ENCODE results near the gene THSD7A. TPM values are rescaled to one million over a fixed set of nuclear protein-coding genes. Genes with fewer than 3 reads are reported as not detected.

THSD7A gene
- total and polyA plus RNA-seq, 2 donors = 0.50 to 1.5 TPM

DNA sequence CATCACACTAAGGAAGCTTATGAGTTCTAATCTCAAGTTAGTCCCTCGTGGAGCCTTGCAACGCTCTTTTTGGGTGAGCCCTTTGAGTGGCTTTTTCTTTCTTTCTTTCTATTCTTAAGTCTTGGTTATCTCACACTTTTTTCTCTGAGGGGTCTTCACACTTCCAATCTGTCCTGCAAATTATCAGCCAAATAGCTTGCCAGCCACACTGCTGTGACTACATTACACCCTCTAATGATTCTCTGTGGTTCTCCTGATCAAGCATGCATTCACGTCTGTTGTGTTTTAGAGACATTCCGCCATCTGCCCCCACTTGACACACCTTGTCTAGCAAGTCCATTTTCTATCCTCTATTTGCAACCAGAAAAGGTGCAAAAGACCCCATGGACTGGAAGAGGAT is 340.2 kb downstream of the THSD7A start:
- no peak overlapping the region for H3K4me3 ChIP-seq (ENCODE audit: low read length in 2 of 2)
- 95% methylated on average over 4 of the region's 4 CpGs for WGBS
- H3K4me1 ChIP-seq (ENCODE audit: control insufficient read depth in 2 of 2, insufficient read depth in 2 of 2, low read length in 2 of 2) = no peaks in the 10 kb centered on the region
- no peak overlapping the region for H3K27ac ChIP-seq (ENCODE audit: low read depth in 1 of 2, low read length in 1 of 2)
- no peaks in the 10 kb centered on the region for H3K27me3 ChIP-seq (ENCODE audit: control insufficient read depth in 2 of 2, insufficient read depth in 1 of 2, low read length in 1 of 2)
- no peak for DNase-seq (ENCODE audit: low read depth in 6 of 9, low spot score in 9 of 9)
- H3K9me3 ChIP-seq (ENCODE audit: control insufficient read depth in 2 of 2, insufficient read depth in 1 of 2, low read length in 1 of 2) = no peaks in the 10 kb centered on the region
- no peaks in the 10 kb centered on the region for H3K36me3 ChIP-seq (ENCODE audit: control insufficient read depth in 2 of 2, insufficient read depth in 2 of 2, low read length in 1 of 2)

DNA sequence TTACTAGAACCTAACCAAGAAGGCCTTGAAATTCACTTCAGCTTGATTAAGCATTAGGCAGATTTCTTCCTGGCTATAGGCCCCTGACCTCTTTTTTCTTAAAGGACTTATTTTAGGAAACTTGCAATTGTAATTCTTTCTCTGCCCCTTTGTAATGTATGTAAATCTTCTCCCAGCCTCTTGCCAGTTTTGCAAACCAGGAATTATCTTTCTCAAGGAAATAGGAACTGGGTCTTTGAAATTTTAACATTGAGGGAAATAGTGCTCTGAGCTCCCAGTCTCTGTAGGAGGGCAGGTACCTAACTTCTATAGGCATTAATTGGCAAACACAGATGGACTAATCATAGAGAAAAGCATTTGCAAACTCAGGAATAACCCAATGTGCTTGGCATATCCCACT is 342.7 kb downstream of the THSD7A start:
- H3K4me3 ChIP-seq (ENCODE audit: low read length in 2 of 2) = no peak overlapping the region
- H3K27ac ChIP-seq (ENCODE audit: low read depth in 1 of 2, low read length in 1 of 2) = no peak overlapping the region

DNA sequence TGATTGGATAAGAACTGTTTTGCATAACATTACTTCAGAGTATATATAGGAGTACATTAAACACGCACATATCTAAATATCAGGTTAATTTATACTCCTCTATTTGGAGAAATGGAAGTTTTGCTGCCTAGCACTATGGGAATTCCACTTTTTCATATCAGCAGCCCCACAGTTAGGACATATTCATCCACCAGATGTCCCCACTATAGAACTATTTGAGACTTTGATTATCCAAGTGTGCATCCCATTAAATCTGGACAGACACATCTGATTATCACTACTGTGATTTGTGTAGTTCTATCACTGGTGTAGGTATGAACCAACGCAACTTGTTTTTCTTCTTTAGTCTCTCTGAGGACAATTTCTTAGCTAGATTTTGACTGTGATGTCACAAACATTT is 345.7 kb downstream of the THSD7A start:
- no peaks in the 10 kb centered on the region for H3K4me1 ChIP-seq (ENCODE audit: control insufficient read depth in 2 of 2, insufficient read depth in 2 of 2, low read length in 2 of 2)
- 89% methylated on average over 2 of the region's 2 CpGs for WGBS

More for the DNA sequence above, 342.7 kb downstream of the THSD7A start:
- no peak for DNase-seq (ENCODE audit: low read depth in 6 of 9, low spot score in 9 of 9)
- Histone ChIP-seq H3K4me1 (ENCODE audit: control insufficient read depth in 2 of 2, insufficient read depth in 2 of 2, low read length in 2 of 2) (no peaks in the 10 kb centered on the region), H3K9me3 (ENCODE audit: control insufficient read depth in 2 of 2, insufficient read depth in 1 of 2, low read length in 1 of 2) (no peaks in the 10 kb centered on the region), H3K27me3 (ENCODE audit: control insufficient read depth in 2 of 2, insufficient read depth in 1 of 2, low read length in 1 of 2) (no peaks in the 10 kb centered on the region), H3K36me3 (ENCODE audit: control insufficient read depth in 2 of 2, insufficient read depth in 2 of 2, low read length in 1 of 2) (no peaks in the 10 kb centered on the region)

DNA sequence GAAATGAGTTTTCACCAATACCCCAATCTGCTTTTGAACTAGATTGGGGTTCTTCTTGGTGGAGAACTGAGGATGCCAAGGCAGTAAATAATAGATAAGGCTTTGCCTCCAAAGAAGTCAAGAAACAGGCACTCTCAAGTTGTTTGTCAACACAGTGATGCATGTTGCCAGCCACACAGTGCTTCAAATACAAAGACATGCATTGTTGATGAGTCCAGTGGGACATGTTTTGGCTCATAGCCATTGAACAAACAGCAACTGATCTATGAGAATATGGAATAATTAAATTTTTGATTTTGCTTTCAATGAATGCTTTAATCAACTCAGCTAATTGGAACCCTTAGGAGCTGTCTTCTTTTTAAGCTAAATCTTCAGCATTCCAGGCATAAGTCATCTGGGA is 346.4 kb downstream of the THSD7A start:
- Histone ChIP-seq H3K4me1 (ENCODE audit: control insufficient read depth in 2 of 2, insufficient read depth in 2 of 2, low read length in 2 of 2) (no peaks in the 10 kb centered on the region), H3K27me3 (ENCODE audit: control insufficient read depth in 2 of 2, insufficient read depth in 1 of 2, low read length in 1 of 2) (no peaks in the 10 kb centered on the region), H3K4me3 (ENCODE audit: low read length in 2 of 2) (no peak overlapping the region), H3K27ac (ENCODE audit: low read depth in 1 of 2, low read length in 1 of 2) (no peak overlapping the region), H3K9me3 (ENCODE audit: control insufficient read depth in 2 of 2, insufficient read depth in 1 of 2, low read length in 1 of 2) (no peaks in the 10 kb centered on the region), H3K36me3 (ENCODE audit: control insufficient read depth in 2 of 2, insufficient read depth in 2 of 2, low read length in 1 of 2) (no peaks in the 10 kb centered on the region)
- no peak for DNase-seq (ENCODE audit: low read depth in 6 of 9, low spot score in 9 of 9)

More for the DNA sequence above, 345.7 kb downstream of the THSD7A start:
- H3K27ac ChIP-seq (ENCODE audit: low read depth in 1 of 2, low read length in 1 of 2) = no peak overlapping the region
- no peaks in the 10 kb centered on the region for H3K27me3 ChIP-seq (ENCODE audit: control insufficient read depth in 2 of 2, insufficient read depth in 1 of 2, low read length in 1 of 2)
- no peaks in the 10 kb centered on the region for H3K9me3 ChIP-seq (ENCODE audit: control insufficient read depth in 2 of 2, insufficient read depth in 1 of 2, low read length in 1 of 2)
- H3K4me3 ChIP-seq (ENCODE audit: low read length in 2 of 2) = no peak overlapping the region
- DNase-seq (ENCODE audit: low read depth in 6 of 9, low spot score in 9 of 9) = no peak
- H3K36me3 ChIP-seq (ENCODE audit: control insufficient read depth in 2 of 2, insufficient read depth in 2 of 2, low read length in 1 of 2) = no peaks in the 10 kb centered on the region

DNA sequence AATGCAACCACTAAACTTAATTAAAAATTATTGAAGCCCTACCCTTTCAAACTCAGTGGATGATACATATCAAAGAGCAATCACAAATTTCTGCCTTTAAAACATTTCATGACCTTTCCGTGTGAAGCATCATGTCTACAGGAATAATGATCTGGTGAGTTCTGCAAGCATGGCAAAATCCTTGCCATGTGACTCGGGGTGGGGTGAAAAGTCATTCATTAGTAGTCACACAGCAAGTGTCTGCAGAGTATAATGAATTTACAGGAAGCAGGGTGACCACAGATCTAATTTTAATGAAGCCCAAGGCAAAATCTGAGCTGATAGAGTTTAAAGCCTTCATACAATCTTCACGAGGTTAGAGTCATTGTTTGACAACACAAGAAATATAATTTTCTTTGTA is 351.9 kb downstream of the THSD7A start:
- 66% methylated on average over 3 of the region's 3 CpGs for WGBS
- H3K36me3 ChIP-seq (ENCODE audit: control insufficient read depth in 2 of 2, insufficient read depth in 2 of 2, low read length in 1 of 2) = no peaks in the 10 kb centered on the region

DNA sequence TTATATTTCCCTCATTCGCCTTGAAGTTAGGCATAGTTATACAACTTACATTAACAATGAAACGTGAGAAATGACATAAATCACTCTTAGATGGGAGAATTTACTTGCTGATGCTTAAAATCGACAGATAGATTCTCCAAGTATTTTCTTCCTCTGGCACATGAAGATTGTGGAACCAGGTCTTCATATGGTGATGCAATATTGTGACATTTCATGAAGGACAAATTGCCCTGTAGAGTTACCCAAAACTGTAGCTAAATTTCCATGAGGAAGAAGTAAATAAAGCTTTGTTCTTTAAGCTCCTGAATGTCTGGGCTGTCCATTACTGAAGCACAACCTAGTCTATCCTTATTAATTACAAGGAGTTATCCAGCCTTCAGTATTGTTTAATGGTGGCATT is 353.1 kb downstream of the THSD7A start:
- WGBS = 87% methylated on average over 3 of the region's 3 CpGs
- DNase-seq (ENCODE audit: low read depth in 6 of 9, low spot score in 9 of 9) = no peak

More for the DNA sequence above, 351.9 kb downstream of the THSD7A start:
- DNase-seq (ENCODE audit: low read depth in 6 of 9, low spot score in 9 of 9) = no peak
- Histone ChIP-seq H3K4me3 (ENCODE audit: low read length in 2 of 2) (no peak overlapping the region), H3K9me3 (ENCODE audit: control insufficient read depth in 2 of 2, insufficient read depth in 1 of 2, low read length in 1 of 2) (no peaks in the 10 kb centered on the region), H3K4me1 (ENCODE audit: control insufficient read depth in 2 of 2, insufficient read depth in 2 of 2, low read length in 2 of 2) (no peaks in the 10 kb centered on the region), H3K27me3 (ENCODE audit: control insufficient read depth in 2 of 2, insufficient read depth in 1 of 2, low read length in 1 of 2) (no peaks in the 10 kb centered on the region), H3K27ac (ENCODE audit: low read depth in 1 of 2, low read length in 1 of 2) (no peak overlapping the region)

DNA sequence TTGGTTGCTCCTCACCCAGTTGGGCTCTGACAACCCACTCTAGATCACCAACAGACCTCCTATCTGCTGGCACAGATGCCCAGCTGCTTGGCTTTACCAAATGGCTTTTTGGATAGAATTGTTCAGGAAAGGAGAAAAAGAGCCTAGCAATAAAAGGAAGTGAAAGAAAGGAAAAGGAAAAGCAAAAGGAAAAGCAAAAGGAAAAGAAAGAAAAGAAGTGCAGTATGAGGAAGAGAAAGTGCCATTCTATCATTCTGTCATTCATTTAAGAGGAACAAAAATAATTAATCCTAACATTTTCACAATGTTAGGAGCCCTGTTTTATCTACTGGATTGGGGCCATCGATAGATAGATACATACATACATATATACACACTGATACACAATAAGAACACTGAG is 353.6 kb downstream of the THSD7A start:
- Histone ChIP-seq H3K4me1 (ENCODE audit: control insufficient read depth in 2 of 2, insufficient read depth in 2 of 2, low read length in 2 of 2) (no peaks in the 10 kb centered on the region), H3K27me3 (ENCODE audit: control insufficient read depth in 2 of 2, insufficient read depth in 1 of 2, low read length in 1 of 2) (no peaks in the 10 kb centered on the region), H3K4me3 (ENCODE audit: low read length in 2 of 2) (no peak overlapping the region), H3K9me3 (ENCODE audit: control insufficient read depth in 2 of 2, insufficient read depth in 1 of 2, low read length in 1 of 2) (no peaks in the 10 kb centered on the region), H3K27ac (ENCODE audit: low read depth in 1 of 2, low read length in 1 of 2) (no peak overlapping the region), H3K36me3 (ENCODE audit: control insufficient read depth in 2 of 2, insufficient read depth in 2 of 2, low read length in 1 of 2) (no peaks in the 10 kb centered on the region)
- no peak for DNase-seq (ENCODE audit: low read depth in 6 of 9, low spot score in 9 of 9)
- WGBS = 96% methylated on average over 1 of the region's 1 CpG

More for the DNA sequence above, 353.1 kb downstream of the THSD7A start:
- Histone ChIP-seq H3K4me3 (ENCODE audit: low read length in 2 of 2) (no peak overlapping the region), H3K36me3 (ENCODE audit: control insufficient read depth in 2 of 2, insufficient read depth in 2 of 2, low read length in 1 of 2) (no peaks in the 10 kb centered on the region), H3K27ac (ENCODE audit: low read depth in 1 of 2, low read length in 1 of 2) (no peak overlapping the region), H3K27me3 (ENCODE audit: control insufficient read depth in 2 of 2, insufficient read depth in 1 of 2, low read length in 1 of 2) (no peaks in the 10 kb centered on the region), H3K4me1 (ENCODE audit: control insufficient read depth in 2 of 2, insufficient read depth in 2 of 2, low read length in 2 of 2) (no peaks in the 10 kb centered on the region), H3K9me3 (ENCODE audit: control insufficient read depth in 2 of 2, insufficient read depth in 1 of 2, low read length in 1 of 2) (no peaks in the 10 kb centered on the region)

DNA sequence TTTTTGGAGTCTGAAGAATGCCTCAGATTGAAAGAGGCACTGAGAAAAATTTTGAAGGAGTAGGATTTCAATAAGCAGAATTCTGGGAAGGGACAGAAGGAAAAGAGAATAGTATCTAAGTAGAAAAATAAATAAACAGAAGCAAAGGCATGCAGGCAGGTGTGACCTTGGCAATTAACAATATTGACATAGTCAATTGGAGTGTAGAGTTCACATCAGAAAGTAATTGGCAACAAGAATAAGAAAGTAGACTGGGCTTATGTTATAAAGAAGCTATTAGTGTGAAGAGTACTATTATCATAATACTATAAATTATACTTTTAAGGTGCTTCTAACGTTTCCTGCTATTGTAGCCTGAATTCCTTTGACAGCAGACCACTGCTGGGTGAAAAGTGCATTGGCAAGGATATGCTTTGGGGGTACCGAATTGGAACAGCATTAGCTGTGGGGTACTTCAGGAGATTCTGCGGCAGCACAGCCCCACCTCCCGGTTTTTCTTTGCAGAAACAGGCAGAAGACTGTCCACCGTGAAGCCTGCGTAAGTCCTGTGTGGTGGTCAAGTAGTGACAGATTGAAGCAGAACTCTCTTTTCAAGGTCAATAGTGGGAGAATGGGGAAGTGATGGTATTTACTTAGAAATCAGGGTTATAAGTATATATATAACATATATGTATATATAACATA is 357.0 kb downstream of the THSD7A start:
- Histone ChIP-seq H3K4me1 (ENCODE audit: control insufficient read depth in 2 of 2, insufficient read depth in 2 of 2, low read length in 2 of 2) (no peaks in the 10 kb centered on the region), H3K9me3 (ENCODE audit: control insufficient read depth in 2 of 2, insufficient read depth in 1 of 2, low read length in 1 of 2) (no peaks in the 10 kb centered on the region), H3K4me3 (ENCODE audit: low read length in 2 of 2) (no peak overlapping the region), H3K27ac (ENCODE audit: low read depth in 1 of 2, low read length in 1 of 2) (no peak overlapping the region), H3K36me3 (ENCODE audit: control insufficient read depth in 2 of 2, insufficient read depth in 2 of 2, low read length in 1 of 2) (no peaks in the 10 kb centered on the region), H3K27me3 (ENCODE audit: control insufficient read depth in 2 of 2, insufficient read depth in 1 of 2, low read length in 1 of 2) (no peaks in the 10 kb centered on the region)
- DNase-seq (ENCODE audit: low read depth in 6 of 9, low spot score in 9 of 9) = no peak
- 92% methylated on average over 6 of the region's 6 CpGs for WGBS

DNA sequence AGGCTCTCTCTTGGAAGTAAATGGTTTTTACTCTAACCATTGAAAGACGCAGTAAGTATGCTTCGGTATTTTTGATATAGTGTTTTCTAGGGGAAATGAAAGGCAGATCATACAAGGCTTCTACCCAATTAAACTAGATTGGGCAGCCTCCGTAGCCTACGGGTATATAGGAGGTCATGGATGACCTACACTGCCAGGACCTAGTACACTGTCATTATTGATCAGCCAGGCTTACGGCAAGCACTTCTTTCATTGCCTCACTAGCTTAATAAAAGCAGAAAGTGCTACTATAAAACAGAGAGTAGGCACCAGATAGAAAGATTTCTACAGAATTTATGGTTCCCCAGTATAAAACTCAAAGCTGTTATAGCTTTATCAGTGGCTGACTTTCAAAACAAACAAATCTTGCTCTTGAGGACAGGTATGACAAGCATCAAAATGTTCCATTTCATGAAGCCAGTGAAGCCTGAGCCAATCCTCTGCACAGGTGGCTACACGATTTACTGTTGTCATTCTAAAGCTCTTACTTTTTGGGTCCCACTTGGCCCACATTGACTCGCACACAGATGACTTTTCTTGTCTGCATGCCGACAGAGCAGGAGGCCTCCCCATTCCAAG is 358.1 kb downstream of the THSD7A start:
- Histone ChIP-seq H3K4me1 (ENCODE audit: control insufficient read depth in 2 of 2, insufficient read depth in 2 of 2, low read length in 2 of 2) (no peaks in the 10 kb centered on the region), H3K27me3 (ENCODE audit: control insufficient read depth in 2 of 2, insufficient read depth in 1 of 2, low read length in 1 of 2) (no peaks in the 10 kb centered on the region), H3K9me3 (ENCODE audit: control insufficient read depth in 2 of 2, insufficient read depth in 1 of 2, low read length in 1 of 2) (no peaks in the 10 kb centered on the region), H3K4me3 (ENCODE audit: low read length in 2 of 2) (no peak overlapping the region), H3K27ac (ENCODE audit: low read depth in 1 of 2, low read length in 1 of 2) (no peak overlapping the region), H3K36me3 (ENCODE audit: control insufficient read depth in 2 of 2, insufficient read depth in 2 of 2, low read length in 1 of 2) (no peaks in the 10 kb centered on the region)
- no peak for DNase-seq (ENCODE audit: low read depth in 6 of 9, low spot score in 9 of 9)
- WGBS = 96% methylated on average over 8 of the region's 8 CpGs
